Subcutaneous adipose tissue (tissue), 4 donors: ENCODE measurements around the gene TM7SF2. TPM values are rescaled to one million over a fixed set of nuclear protein-coding genes. Genes with fewer than 3 reads are reported as not detected.

ENCODE experiments used
- total RNA-seq, 4 donors: library from RNA; depleted of rRNA; stranded (reverse); fragments of >200 nt; gene quantifications; one replicate each; pipeline ENCODE4 v1.1.0, GENCODE V29; 2016
- TF ChIP-seq, protein P1 (sequence below): fragments of 450-650 bp; IDR thresholded peaks from one replicate; pipeline ENCODE4 v1.5.1; 2016; ENCODE audit warnings: low read depth, mild to moderate bottlenecking, control low read depth, antibody characterized with exemption, moderate library complexity

The TM7SF2 gene
- total RNA-seq: 100 to 1,000 TPM in 3 of 4 donors, 10 to 100 TPM in 1; 95.1 to 339 (median 209) TPM

DNA sequence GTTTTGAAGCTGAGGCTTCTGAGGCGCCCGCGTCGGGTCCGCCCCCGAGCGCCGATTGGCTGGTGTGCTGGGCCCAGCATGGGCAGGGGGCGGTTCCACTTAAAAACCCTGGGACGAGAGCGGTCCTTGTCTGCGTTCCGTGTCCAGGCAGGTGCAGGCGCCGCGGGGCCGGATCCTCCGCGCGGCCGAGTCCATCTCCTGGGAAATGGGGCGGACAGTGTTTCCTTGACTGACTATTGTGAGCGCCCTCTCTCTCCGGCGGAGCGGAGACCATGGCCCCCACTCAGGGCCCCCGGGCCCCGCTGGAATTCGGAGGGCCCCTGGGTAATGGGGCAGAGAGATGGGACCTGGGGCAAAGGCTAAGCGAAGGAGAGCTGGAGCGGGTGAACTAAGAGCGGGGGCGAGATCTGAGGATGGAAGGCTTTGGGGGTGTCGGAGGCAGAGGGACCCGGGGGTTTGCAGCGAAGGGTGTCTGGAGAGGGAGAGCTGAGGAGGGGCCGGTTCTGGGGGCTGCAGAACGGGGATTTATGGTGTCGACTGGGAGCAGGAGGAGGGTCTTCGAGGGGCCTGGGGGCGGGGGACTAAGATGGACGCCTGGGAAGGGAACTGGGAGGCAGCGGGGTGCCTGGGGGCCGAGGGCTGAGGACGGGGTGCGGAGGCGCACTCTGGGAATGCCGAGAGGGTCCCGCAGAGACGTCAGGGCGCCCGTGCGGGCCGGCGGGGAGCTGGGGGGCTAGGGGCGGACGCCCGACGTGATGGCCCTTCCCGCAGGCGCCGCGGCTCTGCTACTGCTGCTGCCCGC, at the start of gene TM7SF2:
TSS of gene TM7SF2 (plus strand) at position 129 of the 802 bp plus-strand sequence. CDS start at position 273, 144 bp downstream.
- TF ChIP-seq, protein P1, sequence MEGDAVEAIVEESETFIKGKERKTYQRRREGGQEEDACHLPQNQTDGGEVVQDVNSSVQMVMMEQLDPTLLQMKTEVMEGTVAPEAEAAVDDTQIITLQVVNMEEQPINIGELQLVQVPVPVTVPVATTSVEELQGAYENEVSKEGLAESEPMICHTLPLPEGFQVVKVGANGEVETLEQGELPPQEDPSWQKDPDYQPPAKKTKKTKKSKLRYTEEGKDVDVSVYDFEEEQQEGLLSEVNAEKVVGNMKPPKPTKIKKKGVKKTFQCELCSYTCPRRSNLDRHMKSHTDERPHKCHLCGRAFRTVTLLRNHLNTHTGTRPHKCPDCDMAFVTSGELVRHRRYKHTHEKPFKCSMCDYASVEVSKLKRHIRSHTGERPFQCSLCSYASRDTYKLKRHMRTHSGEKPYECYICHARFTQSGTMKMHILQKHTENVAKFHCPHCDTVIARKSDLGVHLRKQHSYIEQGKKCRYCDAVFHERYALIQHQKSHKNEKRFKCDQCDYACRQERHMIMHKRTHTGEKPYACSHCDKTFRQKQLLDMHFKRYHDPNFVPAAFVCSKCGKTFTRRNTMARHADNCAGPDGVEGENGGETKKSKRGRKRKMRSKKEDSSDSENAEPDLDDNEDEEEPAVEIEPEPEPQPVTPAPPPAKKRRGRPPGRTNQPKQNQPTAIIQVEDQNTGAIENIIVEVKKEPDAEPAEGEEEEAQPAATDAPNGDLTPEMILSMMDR: no peak

DNA sequence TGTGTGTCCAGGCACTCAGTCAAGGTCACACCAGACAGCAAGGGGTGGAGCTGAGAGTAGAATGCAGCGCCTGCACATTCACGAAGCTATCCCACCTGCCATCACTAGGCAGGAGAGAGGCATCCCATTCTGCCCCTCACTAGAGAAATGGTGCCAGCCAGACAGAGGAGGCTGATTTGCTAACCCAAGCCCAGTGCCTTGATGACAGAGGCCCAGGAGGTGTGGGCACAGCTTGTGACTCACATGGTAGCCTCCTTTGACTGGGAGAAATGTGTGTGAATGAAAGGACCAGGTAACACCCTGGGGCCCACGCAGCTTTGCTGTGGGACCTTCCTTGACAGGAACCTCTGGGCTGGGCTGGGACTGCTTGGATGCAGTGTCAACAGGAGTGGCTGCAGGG, 48.1 kb upstream of the TM7SF2 start:
- TF ChIP-seq, protein P1: no peak

DNA sequence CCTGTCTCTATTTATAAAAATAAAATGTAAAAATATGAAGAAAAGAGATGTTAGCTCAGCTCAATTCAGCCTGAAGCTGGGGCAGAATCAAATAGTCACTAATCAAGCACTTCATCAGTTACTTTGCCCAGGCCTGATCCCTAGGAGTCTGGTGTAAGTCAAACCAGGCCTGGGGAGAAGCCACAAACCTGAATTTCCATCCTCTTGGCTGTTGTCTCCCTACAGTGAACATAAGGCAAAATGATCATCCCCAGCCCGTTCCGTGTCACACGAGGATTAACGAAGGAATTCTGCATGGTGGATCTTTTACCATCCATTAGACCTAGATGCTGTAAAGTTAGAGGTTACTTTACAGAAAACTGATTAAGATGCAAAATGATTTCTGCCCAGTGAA, 46.8 kb upstream of the TM7SF2 start:
- TF ChIP-seq, protein P1: no peak

DNA sequence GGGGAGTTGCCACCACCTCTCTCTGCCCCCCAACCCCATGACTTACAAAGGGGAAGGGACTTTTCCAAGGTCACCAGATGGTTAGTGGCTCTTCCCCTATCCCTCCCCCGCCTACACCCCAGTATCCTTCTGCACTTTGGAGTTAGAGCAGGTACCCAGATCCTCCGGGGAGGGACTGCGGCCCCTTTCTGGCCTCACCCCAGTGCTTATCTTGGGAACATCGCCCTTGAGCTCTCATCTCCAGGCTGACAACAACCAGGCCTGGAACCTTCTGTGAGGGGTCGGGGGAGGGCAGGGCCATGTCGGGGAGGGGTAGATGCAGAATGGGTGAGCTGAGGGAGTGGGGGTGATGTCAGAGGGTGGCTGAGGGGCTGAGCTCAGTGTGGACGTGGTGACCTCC, 45.8 kb upstream of the TM7SF2 start:
- TF ChIP-seq, protein P1: no peak

DNA sequence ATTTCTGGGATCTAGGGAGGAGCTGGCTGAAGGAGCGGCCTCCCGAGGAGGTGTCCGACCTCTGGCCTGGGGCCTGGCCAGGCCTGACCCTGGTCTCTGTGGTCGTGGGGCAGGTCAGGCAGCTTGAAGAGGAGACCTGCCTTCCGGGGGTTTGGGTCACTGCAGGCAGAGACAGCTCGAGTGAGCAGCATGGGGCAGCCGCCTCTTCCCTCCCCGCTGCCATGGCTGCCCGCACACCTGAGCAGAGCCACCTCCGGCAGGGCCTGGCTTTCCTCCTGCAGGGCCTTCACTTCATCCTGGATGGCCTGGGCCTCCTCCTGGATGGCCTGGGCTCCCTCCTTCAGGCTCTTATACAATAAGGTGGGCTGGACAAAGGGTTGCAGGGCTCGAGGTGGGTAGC, 45.4 kb upstream of the TM7SF2 start:
- TF ChIP-seq, protein P1: no peak

DNA sequence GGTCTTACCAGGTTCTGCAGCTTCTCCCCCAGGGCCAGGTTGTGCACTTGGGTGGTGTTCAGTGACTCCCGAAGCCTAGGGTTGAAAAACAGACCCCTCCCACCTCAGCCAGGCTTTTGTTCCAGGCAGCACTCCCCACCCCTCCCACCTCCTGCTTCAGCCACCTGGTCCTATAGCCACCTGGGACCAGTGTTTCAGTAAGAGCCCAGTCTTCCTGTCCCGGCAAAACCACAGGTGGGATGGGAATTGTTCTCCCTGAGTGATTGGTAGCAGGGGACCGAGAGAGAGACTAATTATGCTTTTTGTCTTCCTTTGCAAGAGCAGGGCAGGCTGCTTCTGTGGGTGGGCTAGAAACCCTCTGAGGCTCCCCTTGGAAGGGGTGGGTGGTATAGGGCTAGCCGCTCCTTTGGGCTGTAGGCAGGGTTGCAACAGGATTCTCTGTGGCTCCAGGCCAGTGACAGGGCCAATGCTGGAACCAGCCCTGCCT, 44.8 kb upstream of the TM7SF2 start:
- TF ChIP-seq, protein P1: no peak

DNA sequence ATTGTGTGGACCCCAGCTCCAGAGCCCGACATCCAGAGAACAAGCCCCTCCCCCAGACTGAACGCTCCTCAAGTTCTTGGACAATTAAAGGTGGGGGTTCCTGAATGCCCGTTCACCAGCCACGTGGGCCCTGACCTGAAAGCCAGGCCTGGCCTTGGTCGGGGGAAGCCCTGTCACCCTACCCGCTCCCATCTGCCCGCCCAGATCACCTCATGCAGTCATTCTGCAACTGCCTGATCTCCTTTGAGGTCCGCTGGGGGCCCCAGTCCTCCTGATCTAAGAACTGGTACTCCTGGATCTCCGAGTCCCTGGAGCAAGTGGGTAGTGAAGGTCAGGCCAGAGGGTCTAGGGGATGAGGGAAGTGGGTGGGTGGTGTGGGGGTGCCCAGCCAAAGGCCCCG, 44.2 kb upstream of the TM7SF2 start:
- TF ChIP-seq, protein P1: no peak
